Measurements from ENCODE around the gene PDIA4. TPM values are rescaled to one million over a fixed set of nuclear protein-coding genes. Genes with fewer than 3 reads are reported as not detected.
"Not testable (repeated sequence)": the region's sequence is repeated elsewhere in the genome, so short reads cannot be mapped to it uniquely, and the experiment has no call there.

The PDIA4 gene
- polyA plus RNA-seq, 2 of the 4 experiments (the other 2 are of a cell fraction) = 175 to 214 TPM

- no peak for TF ChIP-seq EHMT2 (IDR thresholded peaks at IDR 0.05; ENCODE audit: low read depth)
- no peak for TF ChIP-seq BHLHE40 (IDR thresholded peaks at IDR 0.05; ENCODE audit: low read depth, low read length)
- TF ChIP-seq PHF8 (IDR thresholded peaks at IDR 0.05; ENCODE audit: borderline replicate concordance, low read depth) = no peak
- TF ChIP-seq MAZ (IDR thresholded peaks at IDR 0.05; ENCODE audit: borderline replicate concordance, low read depth, low read length) = no peak
- TF ChIP-seq SREBF2 (IDR thresholded peaks at IDR 0.05) = no peak
- no peak for TF ChIP-seq ESRRA (IDR thresholded peaks at IDR 0.05; ENCODE audit: borderline replicate concordance, low read length)
- no peak for TF ChIP-seq EHF (CRISPR knock-in tag; IDR thresholded peaks at IDR 0.05)
- TF ChIP-seq HOXB13 (CRISPR knock-in tag; IDR thresholded peaks at IDR 0.05; ENCODE audit: low read depth) = no peak
Measured at GRCh38 chr7:149063476-149063875, 35.2 kb upstream of the PDIA4 start (continued).

GRCh38 chr7:149062217-149062899 lies 34.1 kb upstream of the PDIA4 start:
- POLR2A ChIA-PET; H3K9me3 ChIP-seq; H3K4me1 ChIP-seq; FAIRE-seq; ATAC-seq; H3K4me3 ChIP-seq; H3K4me2 ChIP-seq; H3K27ac ChIP-seq; DNase-seq (ENCODE audit: low read depth in 1 of 2, low spot score in 1 of 2): not testable (repeated sequence)
- 92% methylated on average over 10 of the region's 10 CpGs for WGBS (ENCODE audit: missing lambda C conversion rate)
- CTCF ChIA-PET = interaction anchor here (0.6 to 2.1 kb wide), 2 partner anchors 9 to 1339 kb away, joined by 4 to 10 read pairs; no protein-coding TSS in a partner anchor

- 69% methylated on average over 1 of the region's 1 CpG for WGBS (ENCODE audit: missing lambda C conversion rate)
- FAIRE-seq = no peak
Measured at GRCh38 chr7:149060156-149060555, 31.9 kb upstream of the PDIA4 start.

More at GRCh38 chr7:149060156-149060555, 31.9 kb upstream of the PDIA4 start:
- CTCF ChIA-PET = interaction anchor here (0.7 to 1.1 kb wide), 3 partner anchors 8 to 87 kb away, joined by 3 to 5 read pairs (median 3); partner anchors contain the start of gene ZNF398
- no peak overlapping the region for H3K27ac ChIP-seq
- H3K4me3 ChIP-seq = no peak overlapping the region
- H3K9me3 ChIP-seq = no peaks in the 10 kb centered on the region
- ATAC-seq (no peak), DNase-seq (ENCODE audit: low read depth in 1 of 2, low spot score in 1 of 2) (no peak)
- TF ChIP-seq E2F6 (IDR thresholded peaks at IDR 0.05; ENCODE audit: borderline replicate concordance, low read depth) = no peak
- no peak for TF ChIP-seq JUN (IDR thresholded peaks at IDR 0.05)
- TF ChIP-seq MAFK (IDR thresholded peaks at IDR 0.05; ENCODE audit: partially characterized antibody) = no peak
- no peak for TF ChIP-seq BCL3 (IDR thresholded peaks at IDR 0.05)
- TF ChIP-seq HOXA7 (CRISPR knock-in tag; IDR thresholded peaks at IDR 0.05) = no peak
- TF ChIP-seq SMC3 (IDR thresholded peaks at IDR 0.05) = no peak
- TF ChIP-seq ESRRA (IDR thresholded peaks at IDR 0.05; ENCODE audit: borderline replicate concordance, low read length) = no peak
- no peak for TF ChIP-seq RNF2 (IDR thresholded peaks at IDR 0.05; ENCODE audit: borderline replicate concordance, low read depth)
- no peak for TF ChIP-seq ZNF302 (CRISPR knock-in tag; IDR thresholded peaks at IDR 0.05)
- no peak for TF ChIP-seq TP53 (CRISPR knock-in tag; IDR thresholded peaks at IDR 0.05)
- TF ChIP-seq ELK1 (IDR thresholded peaks at IDR 0.05; ENCODE audit: low read depth, low read length) = no peak
- POLR2A ChIA-PET = no interaction called here
- H3K4me1 ChIP-seq = no peaks in the 10 kb centered on the region
- no peak overlapping the region for H3K4me2 ChIP-seq

Data from A549 (cell line).